SU-DHL-6 (cell line): ENCODE data around the gene CDH16.
A peak's percentile ranks its signal among the peaks of the same experiment; 100 is the strongest.

Experiments
- H2AFZ ChIP-seq: fragments of 200-600 bp; sonication (generic); 2 replicates; pipeline ENCODE4 v1.6.1; 2014; ENCODE audit warnings: low read depth, mild to moderate bottlenecking, moderate library complexity, mixed read lengths, antibody characterized with exemption, low read length; ENCODE audit not compliant: severe bottlenecking
- H3F3A ChIP-seq: fragments of 200-600 bp; shearing (Covaris generic); 2 replicates; pipeline ENCODE4 v1.6.0; 2016; ENCODE audit warnings: antibody characterized with exemption, mild to moderate bottlenecking; ENCODE audit not compliant: insufficient read depth
- H3K27ac ChIP-seq: fragments of 200-600 bp; sonication (generic); 2 replicates; pipeline ENCODE4 v1.5.1; 2016; ENCODE audit warnings: low read depth, mild to moderate bottlenecking, low read length, moderate library complexity, mixed read lengths
- H3K27me3 ChIP-seq: fragments of 200-600 bp; sonication (generic), shearing (Covaris generic); 2 replicates; pipeline ENCODE4 v1.6.0; 2014; ENCODE audit warnings: mild to moderate bottlenecking, low read length
- H3K36me3 ChIP-seq: fragments of 200-600 bp; sonication (generic); 2 replicates; pipeline ENCODE4 v1.6.1; 2014; ENCODE audit warnings: mild to moderate bottlenecking, low read length, mixed read lengths
- H3K4me2 ChIP-seq: fragments of 300-600, 200-600 bp; shearing (Covaris generic), sonication (generic); 2 replicates; pipeline ENCODE4 v1.6.0; 2014; ENCODE audit warnings: low read length, low read depth, mild to moderate bottlenecking; ENCODE audit not compliant: poor library complexity, severe bottlenecking
- H3K4me3 ChIP-seq: fragments of 200-600 bp; sonication (generic); 2 replicates; pipeline ENCODE4 v1.5.1; 2014; ENCODE audit warnings: antibody characterized with exemption, low read length, mild to moderate bottlenecking, mixed read lengths; ENCODE audit not compliant: insufficient read depth, poor library complexity, severe bottlenecking
- H3K79me2 ChIP-seq: fragments of 200-600 bp; sonication (generic); 2 replicates; pipeline ENCODE4 v1.6.1; 2014; ENCODE audit warnings: mild to moderate bottlenecking, low read length, moderate library complexity; ENCODE audit not compliant: insufficient read depth
- H3K9ac ChIP-seq: fragments of 200-600 bp; sonication (generic); 2 replicates; pipeline ENCODE4 v1.7.0; 2014; ENCODE audit warnings: mild to moderate bottlenecking, low read length
- H3K9me2 ChIP-seq: fragments of 200-600 bp; sonication (generic); replicated peaks from 2 replicates; pipeline ENCODE4 v1.6.1; 2014; ENCODE audit warnings: low read length; ENCODE audit not compliant: insufficient read depth
- H3K9me3 ChIP-seq: fragments of 200-600 bp; sonication (generic); 2 replicates; pipeline ENCODE4 v1.6.1; 2014; ENCODE audit warnings: low read length, mixed read lengths; ENCODE audit not compliant: insufficient read depth
- H4K20me1 ChIP-seq: fragments of 200-600 bp; sonication (generic); 2 replicates; pipeline ENCODE4 v1.6.1; 2014; ENCODE audit warnings: low read depth, mild to moderate bottlenecking, antibody characterized with exemption, low read length, moderate library complexity, mixed read lengths
- CTCF ChIP-seq: fragments of 200-600 bp; sonication (generic); IDR thresholded peaks from one replicate; pipeline ENCODE4 v1.5.1; 2017; ENCODE audit warnings: antibody characterized with exemption, mild to moderate bottlenecking, low read length, moderate library complexity; ENCODE audit not compliant: insufficient read depth, poor library complexity, severe bottlenecking
- EZH2phosphoT487 ChIP-seq: fragments of 200-600 bp; sonication (generic), shearing (Covaris generic); conservative IDR thresholded peaks from 2 replicates; pipeline ENCODE4 v1.6.1; 2018; ENCODE audit warnings: mild to moderate bottlenecking, antibody characterized with exemption, low read length, moderate library complexity, mixed read lengths

The CDH16 gene, protein sequence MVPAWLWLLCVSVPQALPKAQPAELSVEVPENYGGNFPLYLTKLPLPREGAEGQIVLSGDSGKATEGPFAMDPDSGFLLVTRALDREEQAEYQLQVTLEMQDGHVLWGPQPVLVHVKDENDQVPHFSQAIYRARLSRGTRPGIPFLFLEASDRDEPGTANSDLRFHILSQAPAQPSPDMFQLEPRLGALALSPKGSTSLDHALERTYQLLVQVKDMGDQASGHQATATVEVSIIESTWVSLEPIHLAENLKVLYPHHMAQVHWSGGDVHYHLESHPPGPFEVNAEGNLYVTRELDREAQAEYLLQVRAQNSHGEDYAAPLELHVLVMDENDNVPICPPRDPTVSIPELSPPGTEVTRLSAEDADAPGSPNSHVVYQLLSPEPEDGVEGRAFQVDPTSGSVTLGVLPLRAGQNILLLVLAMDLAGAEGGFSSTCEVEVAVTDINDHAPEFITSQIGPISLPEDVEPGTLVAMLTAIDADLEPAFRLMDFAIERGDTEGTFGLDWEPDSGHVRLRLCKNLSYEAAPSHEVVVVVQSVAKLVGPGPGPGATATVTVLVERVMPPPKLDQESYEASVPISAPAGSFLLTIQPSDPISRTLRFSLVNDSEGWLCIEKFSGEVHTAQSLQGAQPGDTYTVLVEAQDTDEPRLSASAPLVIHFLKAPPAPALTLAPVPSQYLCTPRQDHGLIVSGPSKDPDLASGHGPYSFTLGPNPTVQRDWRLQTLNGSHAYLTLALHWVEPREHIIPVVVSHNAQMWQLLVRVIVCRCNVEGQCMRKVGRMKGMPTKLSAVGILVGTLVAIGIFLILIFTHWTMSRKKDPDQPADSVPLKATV

GRCh38 chr16:66918803-66919568 is at the start of gene CDH16:
TSS of gene CDH16 (minus strand) at chr16:66918885. CDS start at chr16:66918065, 820 bp downstream.
- H3K27me3 ChIP-seq = 0 out of 2 replicates have a peak, but pooled peaks cover 2% of the 10 kb centered on the region
- H3K36me3 ChIP-seq = no peaks in the 10 kb centered on the region
- H3K4me2 ChIP-seq = no peak within 1 kb of the TSS
- H3K9me3 ChIP-seq = no peaks in the 10 kb centered on the region
- H3F3A ChIP-seq = no peaks in the 10 kb centered on the region
- no peak within 1 kb of the TSS for H3K9ac ChIP-seq
- no peak within 1 kb of the TSS for H3K27ac ChIP-seq
- no peaks in the 10 kb centered on the region for H3K9me2 ChIP-seq
- no peaks in the 10 kb centered on the region for H4K20me1 ChIP-seq
- TF ChIP-seq CTCF = no peak
- TF ChIP-seq EZH2phosphoT487 = no peak
- no peak within 1 kb of the TSS for H3K4me3 ChIP-seq
- H3K79me2 ChIP-seq = no peaks in the 10 kb centered on the region
- H2AFZ ChIP-seq = no peak within 1 kb of the TSS

GRCh38 chr16:66964049-66964448 is 45.4 kb upstream of the CDH16 start:
- Histone ChIP-seq H3K4me2 (no peak overlapping the region), H3F3A (no peaks in the 10 kb centered on the region), H3K36me3 (no peaks in the 10 kb centered on the region), H3K4me3 (no peak overlapping the region), H4K20me1 (no peaks in the 10 kb centered on the region), H3K79me2 (no peaks in the 10 kb centered on the region), H2AFZ (no peak overlapping the region), H3K9me2 (no peaks in the 10 kb centered on the region), H3K27ac (no peak overlapping the region), H3K9me3 (no peaks in the 10 kb centered on the region), H3K27me3 (no peaks in the 10 kb centered on the region), H3K9ac (no peak overlapping the region)
- no peak for TF ChIP-seq CTCF
- no peak for TF ChIP-seq EZH2phosphoT487

GRCh38 chr16:66961914-66962313 is 43.2 kb upstream of the CDH16 start:
- TF ChIP-seq EZH2phosphoT487 = no peak
- Histone ChIP-seq H3K4me3 (peak overlapping the region; percentile 61), H3K27ac (no peak overlapping the region), H3F3A (no peaks in the 10 kb centered on the region), H2AFZ (peak overlapping the region; percentile 81), H3K27me3 (no peaks in the 10 kb centered on the region), H3K9me2 (no peaks in the 10 kb centered on the region), H3K9me3 (no peaks in the 10 kb centered on the region), H3K9ac (peak overlapping the region; percentile 52; the same call in 1 of the 2 replicates), H4K20me1 (no peaks in the 10 kb centered on the region), H3K4me2 (peak overlapping the region; percentile 72), H3K79me2 (no peaks in the 10 kb centered on the region), H3K36me3 (no peaks in the 10 kb centered on the region)
